CD4-positive, CD25-positive, alpha-beta regulatory T cell (primary cell): Measurements from ENCODE around the gene PEX13. TPM values are rescaled to one million over a fixed set of nuclear protein-coding genes. Genes with fewer than 3 reads are reported as not detected.
A peak's percentile ranks its signal among the peaks of the same experiment; 100 is the strongest.

Experiments used
- ATAC-seq, 2 donors: fragments of 150-1000 bp; cut with Tn5 transposase; one replicate each; pipeline ENCODE4 v1.10.0; 2021; ENCODE audit warnings: low read depth in 2 of 2, moderate number of reproducible peaks in 2 of 2, moderate library complexity in 1 of 2
- DNase-seq, 3 donors: peaks; one replicate each; pipeline versions ENCODE4 v3.0.0 to v3.0.0-alpha.2; 2012 to 2022; ENCODE audit warnings: mixed read lengths in 1 of 3
- H3K27ac ChIP-seq: one replicate; pipeline ENCODE4 v1.7.0; 2013; ENCODE audit warnings: mild to moderate bottlenecking, low read length; ENCODE audit not compliant: insufficient read depth, poor library complexity, severe bottlenecking
- H3K27me3 ChIP-seq: one replicate; pipeline ENCODE4 v1.7.0; 2013; ENCODE audit warnings: low read length; ENCODE audit not compliant: control insufficient read depth, insufficient read depth
- H3K36me3 ChIP-seq: one replicate; pipeline ENCODE4 v1.7.0; 2013; ENCODE audit warnings: mild to moderate bottlenecking, low read length, moderate library complexity; ENCODE audit not compliant: control insufficient read depth, insufficient read depth
- H3K4me1 ChIP-seq: 2 replicates; pipeline ENCODE4 v1.7.0; 2013; ENCODE audit warnings: mild to moderate bottlenecking, low read length; ENCODE audit not compliant: insufficient read depth, control insufficient read depth, poor library complexity, severe bottlenecking
- H3K4me3 ChIP-seq: one replicate; pipeline ENCODE4 v1.7.0; 2013; ENCODE audit warnings: low read depth, mild to moderate bottlenecking, low read length, moderate library complexity
- H3K9me3 ChIP-seq, 2 experiments: 1 replicate in 1 of 2; 2 replicates in 1 of 2; pipeline ENCODE4 v1.7.0; 2013; ENCODE audit warnings: low read length in 2 of 2, mild to moderate bottlenecking in 1 of 2, moderate library complexity in 1 of 2; ENCODE audit not compliant: control insufficient read depth in 2 of 2
- H3K27ac Mint-ChIP-seq, 3 donors: one replicate each; pipeline ENCODE4 v1.8.0; 2020 to 2022; ENCODE audit warnings: mild to moderate bottlenecking in 3 of 3, mixed read lengths in 3 of 3, moderate library complexity in 2 of 3
- H3K27me3 Mint-ChIP-seq: one replicate; pipeline ENCODE4 v1.8.0; 2022; ENCODE audit warnings: mild to moderate bottlenecking, mixed read lengths
- H3K36me3 Mint-ChIP-seq: one replicate; pipeline ENCODE4 v1.8.0; 2020; ENCODE audit warnings: mixed read lengths
- H3K4me1 Mint-ChIP-seq, 4 donors: one replicate each; pipeline ENCODE4 v1.8.0; 2020 to 2022; ENCODE audit warnings: mixed read lengths in 4 of 4, mild to moderate bottlenecking in 1 of 4
- H3K4me3 Mint-ChIP-seq, 4 donors: one replicate each; pipeline ENCODE4 v1.8.0; 2020 to 2022; ENCODE audit warnings: mild to moderate bottlenecking in 4 of 4, mixed read lengths in 4 of 4, moderate library complexity in 3 of 4
- H3K9me3 Mint-ChIP-seq, 7 donors: one replicate each; pipeline ENCODE4 v1.8.0; 2020 to 2022; ENCODE audit warnings: mixed read lengths in 7 of 7, mild to moderate bottlenecking in 3 of 7, moderate library complexity in 2 of 7
- polyA plus RNA-seq, 4 donors: library from polyadenylated mRNA; unstranded; fragments of 300-500 nt; fragmentation: Illumina TruSeq; gene quantifications; one replicate each; pipeline ENCODE4 v1.2.3, GENCODE V29; 2021
- total RNA-seq: library from RNA; stranded (reverse); gene quantifications from one replicate; pipeline ENCODE4 v1.2.3, GENCODE V29; 2022

The PEX13 gene
- total and polyA plus RNA-seq, 5 donors from 2014 or later: 9.4 to 15.6 (median 13.1) TPM

- H3K27ac Mint-ChIP-seq: no peak overlapping the region
- H3K4me1 Mint-ChIP-seq: peaks cover 0 to 5% (median 0%) of the 10 kb centered on the region in 4 donors
- Histone ChIP-seq H3K27ac (no peak overlapping the region), H3K4me3 (no peak overlapping the region), H3K27me3 (no peaks in the 10 kb centered on the region), H3K4me1 (no peaks in the 10 kb centered on the region), H3K36me3 (no peaks in the 10 kb centered on the region), H3K9me3 (no peaks in the 10 kb centered on the region)
- H3K27me3 Mint-ChIP-seq: no peaks in the 10 kb centered on the region
- no peak overlapping the region for H3K4me3 Mint-ChIP-seq
- DNase-seq (no peak), ATAC-seq (no peak)
- peaks cover 0 to 2% (median 0%) of the 10 kb centered on the region in 7 donors for H3K9me3 Mint-ChIP-seq
- H3K36me3 Mint-ChIP-seq: peaks cover 4% of the 10 kb centered on the region
Measured at GRCh38 chr2:61085883-61086282, 68.4 kb downstream of the PEX13 start.

DNA sequence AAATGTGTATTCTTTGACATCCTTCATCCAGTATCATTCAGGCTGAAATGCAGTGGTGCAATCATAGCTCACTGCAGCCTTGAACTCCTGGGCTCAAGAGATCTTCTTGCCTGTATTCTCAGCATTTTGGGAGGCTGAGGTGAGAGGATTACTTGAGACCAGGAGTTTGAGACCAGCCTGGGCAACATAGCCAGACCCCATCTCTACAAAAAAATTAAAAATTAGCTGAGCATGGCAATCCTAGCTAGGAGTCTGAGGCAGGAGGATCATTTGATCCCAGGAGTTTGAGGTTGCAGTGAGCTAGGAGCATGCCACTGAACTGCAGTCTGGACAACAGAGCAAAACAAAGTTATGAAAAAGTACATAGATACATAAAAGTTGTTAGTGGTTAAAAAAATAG is 72.3 kb downstream of the PEX13 start:
- H3K4me1 Mint-ChIP-seq: peaks cover 0 to 2% (median 0%) of the 10 kb centered on the region in 4 donors
- peaks cover under 1% of the 10 kb centered on the region for H3K36me3 Mint-ChIP-seq
- H3K27me3 Mint-ChIP-seq: no peaks in the 10 kb centered on the region
- ATAC-seq (no peak), DNase-seq (no peak)
- no peak overlapping the region for H3K4me3 ChIP-seq
- no peaks in the 10 kb centered on the region for H3K9me3 ChIP-seq
- H3K27me3 ChIP-seq: no peaks in the 10 kb centered on the region
- H3K4me3 Mint-ChIP-seq: no peak overlapping the region
- H3K27ac ChIP-seq: no peak overlapping the region
- no peaks in the 10 kb centered on the region for H3K36me3 ChIP-seq
- H3K27ac Mint-ChIP-seq: no peak overlapping the region
- peaks cover 0 to under 1% (median 0%) of the 10 kb centered on the region in 7 donors for H3K9me3 Mint-ChIP-seq
- no peaks in the 10 kb centered on the region for H3K4me1 ChIP-seq

GRCh38 chr2:61090386-61090921 is 72.9 kb downstream of the PEX13 start:
- H3K4me3 Mint-ChIP-seq: no peak overlapping the region
- no peaks in the 10 kb centered on the region for H3K4me1 Mint-ChIP-seq
- H3K27me3 ChIP-seq: no peaks in the 10 kb centered on the region
- H3K27ac ChIP-seq: no peak overlapping the region
- H3K9me3 ChIP-seq: no peaks in the 10 kb centered on the region
- no peaks in the 10 kb centered on the region for H3K9me3 Mint-ChIP-seq
- H3K36me3 ChIP-seq: no peaks in the 10 kb centered on the region
- H3K27me3 Mint-ChIP-seq: no peaks in the 10 kb centered on the region
- H3K4me1 ChIP-seq: no peaks in the 10 kb centered on the region
- H3K27ac Mint-ChIP-seq: peak overlapping the region in 1 of 3 donors; percentile 51
- ATAC-seq (no peak), DNase-seq (no peak)
- H3K36me3 Mint-ChIP-seq: no peaks in the 10 kb centered on the region
- no peak overlapping the region for H3K4me3 ChIP-seq

- Mint-ChIP-seq H3K4me3 (no peak overlapping the region), H3K27ac (no peak overlapping the region), H3K4me1 (peaks cover 0 to 3% (median 0%) of the 10 kb centered on the region in 4 donors), H3K27me3 (no peaks in the 10 kb centered on the region), H3K9me3 (no peaks in the 10 kb centered on the region), H3K36me3 (no peaks in the 10 kb centered on the region)
- H3K4me3 ChIP-seq: no peak overlapping the region
- ATAC-seq: no peak
- H3K27ac ChIP-seq: no peak overlapping the region
- no peaks in the 10 kb centered on the region for H3K36me3 ChIP-seq
- no peaks in the 10 kb centered on the region for H3K4me1 ChIP-seq
- DNase-seq: no peak
- H3K27me3 ChIP-seq: no peaks in the 10 kb centered on the region
- no peaks in the 10 kb centered on the region for H3K9me3 ChIP-seq
Measured at GRCh38 chr2:61091485-61091884, 74.0 kb downstream of the PEX13 start.

- Mint-ChIP-seq H3K9me3 (no peaks in the 10 kb centered on the region), H3K36me3 (no peaks in the 10 kb centered on the region)
- no peak for ATAC-seq
Measured at GRCh38 chr2:61096438-61096837, 78.9 kb downstream of the PEX13 start.

GRCh38 chr2:61100801-61101200 is 83.3 kb downstream of the PEX13 start:
- Mint-ChIP-seq H3K9me3 (no peaks in the 10 kb centered on the region), H3K4me3 (no peak overlapping the region), H3K36me3 (peaks cover 16% of the 10 kb centered on the region), H3K27ac (no peak overlapping the region), H3K4me1 (peaks cover 0 to 3% (median 0%) of the 10 kb centered on the region in 4 donors), H3K27me3 (no peaks in the 10 kb centered on the region)
- no peak overlapping the region for H3K4me3 ChIP-seq
- DNase-seq: no peak
- no peaks in the 10 kb centered on the region for H3K27me3 ChIP-seq
- no peaks in the 10 kb centered on the region for H3K36me3 ChIP-seq
- H3K27ac ChIP-seq: no peak overlapping the region
- no peaks in the 10 kb centered on the region for H3K9me3 ChIP-seq
- H3K4me1 ChIP-seq: no peaks in the 10 kb centered on the region
- ATAC-seq: no peak

More at GRCh38 chr2:61096438-61096837, 78.9 kb downstream of the PEX13 start:
- Histone ChIP-seq H3K27ac (no peak overlapping the region), H3K9me3 (no peaks in the 10 kb centered on the region), H3K36me3 (no peaks in the 10 kb centered on the region), H3K4me1 (no peaks in the 10 kb centered on the region), H3K27me3 (no peaks in the 10 kb centered on the region), H3K4me3 (no peak overlapping the region)
- Mint-ChIP-seq H3K4me1 (peaks cover 0 to 3% (median 0%) of the 10 kb centered on the region in 4 donors), H3K27ac (no peak overlapping the region), H3K27me3 (no peaks in the 10 kb centered on the region), H3K4me3 (no peak overlapping the region)
- DNase-seq: no peak

Other genes with a start within 250 kb of the PEX13 start
- 146 TPM for gene REL, start 136.1 kb upstream of the PEX13 start, total RNA-seq
- gene REL, start 136.1 kb upstream of the PEX13 start, polyA plus RNA-seq: 10 to 100 TPM; 14.6 to 16.0 (median 15.6) TPM
- gene PUS10, start 535 bp downstream of the PEX13 start, total RNA-seq: 5.2 TPM
- 1 to 10 TPM; 4.5 to 7.1 (median 5.8) TPM for gene PUS10, start 535 bp downstream of the PEX13 start, polyA plus RNA-seq
- 11.7 TPM for gene SANBR, start 48.2 kb downstream of the PEX13 start, total RNA-seq
- gene SANBR, start 48.2 kb downstream of the PEX13 start, polyA plus RNA-seq: 1 to 10 TPM; 2.4 to 7.7 (median 4.2) TPM
- gene C2orf74, start 144.5 kb downstream of the PEX13 start, total RNA-seq: 7.6 TPM
- gene C2orf74, start 144.5 kb downstream of the PEX13 start, polyA plus RNA-seq: 10 to 100 TPM; 35.1 to 49.8 (median 44.8) TPM